ENCODE measurements around the gene SDSL. TPM values are rescaled to one million over a fixed set of nuclear protein-coding genes. Genes with fewer than 3 reads are reported as not detected.

SDSL gene
- total RNA-seq, 1 donor from 2014 or later = 14.5 TPM

DNA sequence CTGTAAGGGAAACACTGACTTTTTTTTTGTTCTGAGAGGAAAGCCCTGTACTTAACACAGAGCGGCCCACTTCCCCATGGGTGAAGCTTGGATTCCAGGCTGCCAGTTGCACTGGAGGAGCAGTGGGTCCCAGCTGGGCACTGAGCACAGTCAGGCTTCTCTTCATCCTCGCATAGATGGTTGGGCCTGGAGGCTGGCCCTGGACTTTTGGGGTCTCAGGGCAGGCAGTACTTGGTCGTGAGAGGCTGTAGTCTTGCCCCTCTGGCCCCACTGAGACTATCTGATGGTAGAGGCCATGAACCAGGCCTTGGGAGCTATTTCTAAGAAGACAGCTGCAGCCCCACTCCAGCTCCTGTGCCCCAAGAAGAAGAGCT lies 55.6 kb downstream of the SDSL start:
- Histone ChIP-seq H3K36me3 (ENCODE audit: control insufficient read depth, insufficient read depth, low read length) (no peaks in the 10 kb centered on the region), H3K4me3 (ENCODE audit: low read depth, low read length) (no peak overlapping the region), H3K27me3 (ENCODE audit: control insufficient read depth, insufficient read depth, low read length) (peaks cover 77% of the 10 kb centered on the region)
- DNase-seq (ENCODE audit: low read depth) = no peak
- TF ChIP-seq, protein P1, sequence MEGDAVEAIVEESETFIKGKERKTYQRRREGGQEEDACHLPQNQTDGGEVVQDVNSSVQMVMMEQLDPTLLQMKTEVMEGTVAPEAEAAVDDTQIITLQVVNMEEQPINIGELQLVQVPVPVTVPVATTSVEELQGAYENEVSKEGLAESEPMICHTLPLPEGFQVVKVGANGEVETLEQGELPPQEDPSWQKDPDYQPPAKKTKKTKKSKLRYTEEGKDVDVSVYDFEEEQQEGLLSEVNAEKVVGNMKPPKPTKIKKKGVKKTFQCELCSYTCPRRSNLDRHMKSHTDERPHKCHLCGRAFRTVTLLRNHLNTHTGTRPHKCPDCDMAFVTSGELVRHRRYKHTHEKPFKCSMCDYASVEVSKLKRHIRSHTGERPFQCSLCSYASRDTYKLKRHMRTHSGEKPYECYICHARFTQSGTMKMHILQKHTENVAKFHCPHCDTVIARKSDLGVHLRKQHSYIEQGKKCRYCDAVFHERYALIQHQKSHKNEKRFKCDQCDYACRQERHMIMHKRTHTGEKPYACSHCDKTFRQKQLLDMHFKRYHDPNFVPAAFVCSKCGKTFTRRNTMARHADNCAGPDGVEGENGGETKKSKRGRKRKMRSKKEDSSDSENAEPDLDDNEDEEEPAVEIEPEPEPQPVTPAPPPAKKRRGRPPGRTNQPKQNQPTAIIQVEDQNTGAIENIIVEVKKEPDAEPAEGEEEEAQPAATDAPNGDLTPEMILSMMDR (IDR thresholded peaks at IDR 0.05; ENCODE audit: insufficient read depth, low read length, poor library complexity, severe bottlenecking) = no peak

DNA sequence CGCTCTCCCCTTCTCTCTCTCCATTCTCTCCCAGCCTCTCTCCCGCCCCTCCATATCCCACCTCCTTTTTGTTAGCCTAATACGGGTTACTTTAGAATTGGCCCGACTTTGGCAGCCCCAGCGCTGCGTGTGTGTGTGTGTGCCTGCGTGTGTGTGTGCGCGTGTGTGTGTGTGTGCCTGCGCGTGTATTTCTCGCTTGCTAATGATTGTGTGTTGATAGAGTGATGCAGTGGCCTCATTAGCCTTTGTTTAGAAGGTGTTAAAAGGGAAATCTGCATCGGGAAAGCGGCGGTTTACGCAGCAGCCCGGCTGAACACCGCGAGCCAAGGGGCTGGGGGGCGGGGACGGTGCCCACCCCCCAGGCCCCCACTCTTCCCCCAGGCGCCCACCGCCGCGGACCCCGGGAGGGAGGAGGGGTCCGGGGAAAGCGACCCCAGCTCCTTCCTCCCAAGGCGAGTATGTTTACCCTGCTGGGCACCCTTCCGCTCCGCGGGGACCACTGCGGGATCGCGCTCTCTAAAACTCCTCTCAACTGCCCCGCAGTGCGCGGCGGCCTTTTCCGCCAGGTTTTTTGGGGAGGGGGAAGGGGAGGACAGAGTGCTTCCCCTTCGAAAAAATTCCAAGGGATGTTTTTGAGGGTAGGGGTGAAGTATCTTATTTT lies 56.3 kb downstream of the SDSL start:
- no peak overlapping the region for H3K4me3 ChIP-seq (ENCODE audit: low read depth, low read length)
- H3K27me3 ChIP-seq (ENCODE audit: control insufficient read depth, insufficient read depth, low read length) = peaks cover 70% of the 10 kb centered on the region
- DNase-seq (ENCODE audit: low read depth) = no peak
- TF ChIP-seq, protein P1 (IDR thresholded peaks at IDR 0.05; ENCODE audit: insufficient read depth, low read length, poor library complexity, severe bottlenecking) = no peak
- H3K36me3 ChIP-seq (ENCODE audit: control insufficient read depth, insufficient read depth, low read length) = no peaks in the 10 kb centered on the region

DNA sequence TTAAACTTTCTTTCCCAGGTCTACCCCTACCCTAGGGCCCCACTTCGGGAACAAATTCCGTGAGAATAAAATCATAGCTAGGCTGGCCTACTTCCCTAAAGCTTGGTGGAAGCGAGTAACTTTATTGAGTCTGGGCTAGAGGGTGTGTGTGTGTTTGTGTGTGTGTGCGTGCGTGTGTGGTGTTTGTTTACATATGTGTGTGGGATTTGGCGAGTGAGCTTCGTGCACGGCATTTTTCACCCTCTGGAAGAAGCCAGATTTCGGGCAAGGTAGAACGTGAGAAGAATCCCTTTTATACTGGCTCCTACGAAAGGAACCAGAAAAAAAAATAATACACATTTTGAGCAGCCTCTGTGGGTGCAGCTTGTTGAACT lies 57.0 kb downstream of the SDSL start:
- Histone ChIP-seq H3K27me3 (ENCODE audit: control insufficient read depth, insufficient read depth, low read length) (peaks cover 63% of the 10 kb centered on the region), H3K36me3 (ENCODE audit: control insufficient read depth, insufficient read depth, low read length) (no peaks in the 10 kb centered on the region), H3K4me3 (ENCODE audit: low read depth, low read length) (no peak overlapping the region)
- TF ChIP-seq, protein P1 (IDR thresholded peaks at IDR 0.05; ENCODE audit: insufficient read depth, low read length, poor library complexity, severe bottlenecking) = no peak
- DNase-seq (ENCODE audit: low read depth) = no peak

DNA sequence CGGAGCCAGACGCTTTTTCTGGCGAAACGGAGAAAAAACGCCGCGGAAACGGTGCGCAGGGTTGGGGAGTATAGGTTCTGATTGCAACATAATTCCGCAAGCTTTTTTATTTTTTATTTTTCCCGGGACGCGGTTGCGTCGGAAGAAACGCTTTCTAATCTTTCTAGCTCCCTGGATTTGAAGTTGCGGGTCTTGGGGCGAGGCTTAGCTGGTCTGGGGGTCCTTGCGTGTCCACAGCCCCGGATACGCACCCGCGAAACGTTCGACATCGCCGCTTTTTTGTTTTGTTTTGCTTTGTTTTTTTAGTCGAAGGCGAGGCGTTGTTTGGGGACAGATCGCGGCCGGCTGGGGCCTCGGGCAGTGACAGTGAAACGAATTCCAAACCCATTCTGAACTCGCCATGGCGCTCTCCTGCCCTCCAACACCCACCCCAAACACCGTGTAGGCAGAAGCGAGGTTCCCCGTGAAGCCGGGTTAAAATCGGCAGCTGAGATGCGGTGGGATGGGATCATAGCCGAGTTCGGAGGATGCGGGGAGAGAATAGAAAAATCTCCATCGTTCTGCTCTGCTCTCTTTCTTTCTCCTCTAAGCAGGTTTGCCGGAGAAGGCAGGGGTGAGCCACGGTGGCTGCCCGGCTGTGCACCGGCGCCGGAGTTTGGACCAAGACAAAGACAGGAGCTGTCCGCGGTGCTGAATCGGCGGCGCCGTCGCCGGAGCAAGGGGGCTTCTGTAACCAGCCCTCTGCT lies 57.6 kb downstream of the SDSL start:
- peak; percentile 7 for DNase-seq (ENCODE audit: low read depth)
- Histone ChIP-seq H3K27me3 (ENCODE audit: control insufficient read depth, insufficient read depth, low read length) (peaks cover 58% of the 10 kb centered on the region), H3K36me3 (ENCODE audit: control insufficient read depth, insufficient read depth, low read length) (no peaks in the 10 kb centered on the region), H3K4me3 (ENCODE audit: low read depth, low read length) (no peak overlapping the region)
- TF ChIP-seq, protein P1 (IDR thresholded peaks at IDR 0.05; ENCODE audit: insufficient read depth, low read length, poor library complexity, severe bottlenecking) = no peak

DNA sequence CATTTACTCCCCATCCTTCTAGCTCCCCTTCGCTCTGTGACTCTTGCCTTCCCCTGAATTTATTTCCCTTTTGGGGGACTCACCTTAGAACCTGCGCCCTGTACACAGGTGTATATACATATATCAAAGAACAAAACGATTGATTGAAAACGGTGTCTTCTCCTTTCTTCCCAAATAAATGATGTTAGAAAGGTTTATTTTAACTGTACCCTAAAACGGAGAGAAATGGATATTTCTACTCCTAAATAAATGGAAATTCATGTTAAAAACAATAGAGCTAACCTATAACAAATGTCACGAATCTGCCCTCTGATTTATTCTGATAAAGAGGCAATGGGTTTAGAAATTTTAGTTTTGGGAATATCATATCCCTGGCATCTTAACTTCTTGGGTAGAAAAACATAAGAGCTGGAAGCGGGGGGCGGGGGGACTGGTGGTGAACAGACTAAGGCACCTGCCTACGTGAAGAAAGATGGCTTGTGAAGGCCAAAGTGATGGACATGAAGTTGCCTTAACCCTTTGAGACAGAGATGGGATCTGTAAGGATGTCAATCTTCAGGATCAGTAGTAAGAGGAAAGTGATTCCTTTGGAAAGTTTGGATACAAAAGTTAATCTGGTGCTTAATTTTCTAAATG lies 58.3 kb downstream of the SDSL start:
- Histone ChIP-seq H3K27me3 (ENCODE audit: control insufficient read depth, insufficient read depth, low read length) (peaks cover 51% of the 10 kb centered on the region), H3K36me3 (ENCODE audit: control insufficient read depth, insufficient read depth, low read length) (no peaks in the 10 kb centered on the region), H3K4me3 (ENCODE audit: low read depth, low read length) (no peak overlapping the region)
- DNase-seq (ENCODE audit: low read depth) = no peak
- TF ChIP-seq, protein P1 (IDR thresholded peaks at IDR 0.05; ENCODE audit: insufficient read depth, low read length, poor library complexity, severe bottlenecking) = no peak

All from kidney epithelial cell (primary cell).